Mesenchymal stem cell (in vitro differentiated cells and primary cell): ENCODE data around the gene TRMU.

ENCODE experiments used
- DNase-seq: peaks from one replicate; pipeline ENCODE4 v3.0.0-alpha.2; 2013
- H2AFZ ChIP-seq: one replicate; pipeline ENCODE4 v1.6.1; 2013; ENCODE audit warnings: low read depth, mild to moderate bottlenecking, control low read depth, inconsistent platforms, low read length, moderate library complexity
- H2AK5ac ChIP-seq: 2 replicates; pipeline ENCODE4 v1.6.1; 2013; ENCODE audit warnings: low read length, moderate library complexity, mild to moderate bottlenecking, inconsistent platforms; ENCODE audit not compliant: severe bottlenecking
- H2BK120ac ChIP-seq: one replicate; pipeline ENCODE4 v1.6.1; 2013; ENCODE audit warnings: low read depth, mild to moderate bottlenecking, inconsistent platforms, low read length, moderate library complexity
- H2BK12ac ChIP-seq, 2 experiments: one replicate each; pipeline ENCODE4 v1.6.1; 2013; ENCODE audit warnings: inconsistent platforms in 2 of 2, low read length in 2 of 2, mild to moderate bottlenecking in 2 of 2, moderate library complexity in 2 of 2, control low read depth in 1 of 2
- H2BK15ac ChIP-seq: one replicate; pipeline ENCODE4 v1.6.1; 2013; ENCODE audit warnings: mild to moderate bottlenecking, low read depth, inconsistent platforms; ENCODE audit not compliant: poor library complexity, severe bottlenecking
- H2BK5ac ChIP-seq: 2 replicates; pipeline ENCODE4 v1.6.1; 2013; ENCODE audit warnings: low read depth, mild to moderate bottlenecking, low read length, control low read depth, inconsistent platforms; ENCODE audit not compliant: poor library complexity, severe bottlenecking
- H3K14ac ChIP-seq, 2 experiments: one replicate each; pipeline ENCODE4 v1.6.1; 2013; ENCODE audit warnings: inconsistent platforms in 2 of 2, low read length in 2 of 2, control low read depth in 1 of 2, mild to moderate bottlenecking in 1 of 2, moderate library complexity in 1 of 2
- H3K18ac ChIP-seq, 2 experiments: one replicate each; pipeline ENCODE4 v1.6.1; 2013; ENCODE audit warnings: inconsistent platforms in 2 of 2, low read length in 2 of 2, control low read depth in 1 of 2, low read depth in 1 of 2, mild to moderate bottlenecking in 1 of 2
- H3K23ac ChIP-seq, 2 experiments: one replicate each; pipeline ENCODE4 v1.6.1; 2013; ENCODE audit warnings: inconsistent platforms in 2 of 2, low read length in 2 of 2, mild to moderate bottlenecking in 2 of 2, moderate library complexity in 2 of 2, control low read depth in 1 of 2
- H3K27ac ChIP-seq: 2 replicates; pipeline ENCODE4 v1.5.1; 2013; ENCODE audit warnings: mild to moderate bottlenecking, moderate library complexity, low read length, control low read depth, inconsistent platforms; ENCODE audit not compliant: poor library complexity, severe bottlenecking
- H3K27me3 ChIP-seq, 2 experiments: 2 replicates each; pipeline versions ENCODE4 v1.6.1 to v1.7.0; 2013; ENCODE audit warnings: low read length in 2 of 2, mild to moderate bottlenecking in 2 of 2, moderate library complexity in 2 of 2, control low read depth in 1 of 2, inconsistent platforms in 1 of 2; ENCODE audit not compliant: control insufficient read depth in 1 of 2, insufficient read depth in 1 of 2
- H3K36me3 ChIP-seq, 2 experiments: 2 replicates each; pipeline versions ENCODE4 v1.6.1 to v1.7.0; 2013; ENCODE audit warnings: low read length in 2 of 2, control low read depth in 1 of 2, inconsistent platforms in 1 of 2, low read depth in 1 of 2, mild to moderate bottlenecking in 1 of 2; ENCODE audit not compliant: insufficient read depth in 2 of 2, control insufficient read depth in 1 of 2
- H3K4ac ChIP-seq, 2 experiments: one replicate each; pipeline ENCODE4 v1.6.1; 2013; ENCODE audit warnings: inconsistent platforms in 2 of 2, low read length in 2 of 2, mild to moderate bottlenecking in 2 of 2, moderate library complexity in 2 of 2, control low read depth in 1 of 2, low read depth in 1 of 2
- H3K4me1 ChIP-seq: 2 replicates; pipeline ENCODE4 v1.6.1; 2013; ENCODE audit warnings: low read depth, low read length, control low read depth; ENCODE audit not compliant: control insufficient read depth, insufficient read depth
- H3K4me2 ChIP-seq: 2 replicates; pipeline ENCODE4 v1.6.1; 2013; ENCODE audit warnings: low read length, mild to moderate bottlenecking, inconsistent platforms; ENCODE audit not compliant: poor library complexity, severe bottlenecking
- H3K4me3 ChIP-seq, 2 experiments: 2 replicates each; pipeline versions ENCODE4 v1.5.1 to v1.7.0; 2013; ENCODE audit warnings: low read length in 2 of 2, mild to moderate bottlenecking in 2 of 2, control low read depth in 1 of 2, low read depth in 1 of 2; ENCODE audit not compliant: insufficient read depth in 1 of 2
- H3K79me1 ChIP-seq: replicated peaks from 2 replicates; pipeline ENCODE4 v1.6.1; 2013; ENCODE audit warnings: mild to moderate bottlenecking, control low read depth, low read length, inconsistent platforms; ENCODE audit not compliant: poor library complexity, severe bottlenecking
- H3K9ac ChIP-seq: 2 replicates; pipeline ENCODE4 v1.7.0; 2013; ENCODE audit warnings: mild to moderate bottlenecking, low read length, moderate library complexity
- H3K9me3 ChIP-seq: 2 replicates; pipeline ENCODE4 v1.7.0; 2013; ENCODE audit warnings: mild to moderate bottlenecking, low read length; ENCODE audit not compliant: control insufficient read depth
- H4K8ac ChIP-seq: one replicate; pipeline ENCODE4 v1.6.1; 2013; ENCODE audit warnings: inconsistent platforms, mild to moderate bottlenecking, low read length, moderate library complexity
- H4K91ac ChIP-seq: one replicate; pipeline ENCODE4 v1.6.1; 2013; ENCODE audit warnings: mild to moderate bottlenecking, low read length, inconsistent platforms
- WGBS: methylation state at CpG from one replicate; pipeline ENCODE4 v1.1.7; 2013; ENCODE audit warnings: mixed read lengths; 5-methylcytosine and 5-hydroxymethylcytosine counted together

The TRMU gene

GRCh38 chr22:46326066-46326680 is 9.3 kb upstream of the TRMU start:
- Histone ChIP-seq H3K4me2 (no peak overlapping the region), H4K91ac (no peak overlapping the region), H3K27ac (no peak overlapping the region), H3K18ac (no peak overlapping the region), H3K23ac (no peak overlapping the region), H3K14ac (no peak overlapping the region), H2BK12ac (no peak overlapping the region), H3K4me1 (no peaks in the 10 kb centered on the region), H3K36me3 (peaks cover 3 to 52% of the 10 kb centered on the region in 2 experiments), H4K8ac (no peak overlapping the region), H2AK5ac (no peak overlapping the region), H2BK15ac (no peak overlapping the region), H2BK5ac (no peak overlapping the region), H3K9me3 (no peaks in the 10 kb centered on the region), H2BK120ac (no peak overlapping the region), H3K27me3 (no peaks in the 10 kb centered on the region), H3K79me1 (peaks cover 31% of the 10 kb centered on the region), H3K4me3 (no peak overlapping the region), H3K9ac (no peak overlapping the region), H3K4ac (no peak overlapping the region), H2AFZ (no peak overlapping the region)
- 95% methylated on average over 23 of the region's 23 CpGs for WGBS
- no peak for DNase-seq

GRCh38 chr22:46327691-46328465 is 7.6 kb upstream of the TRMU start:
- Histone ChIP-seq H3K14ac (no peak overlapping the region), H3K9me3 (no peaks in the 10 kb centered on the region), H3K27me3 (no peaks in the 10 kb centered on the region), H4K91ac (no peak overlapping the region), H3K23ac (no peak overlapping the region), H2BK120ac (no peak overlapping the region), H3K79me1 (peaks cover 22% of the 10 kb centered on the region), H3K4me1 (peaks cover 3% of the 10 kb centered on the region), H2BK5ac (no peak overlapping the region), H2AFZ (no peak overlapping the region), H3K36me3 (peaks cover 3 to 58% of the 10 kb centered on the region in 2 experiments), H2BK12ac (no peak overlapping the region), H3K27ac (no peak overlapping the region), H4K8ac (no peak overlapping the region), H3K9ac (no peak overlapping the region), H3K4me3 (no peak overlapping the region), H3K4me2 (no peak overlapping the region), H3K4ac (no peak overlapping the region), H2BK15ac (no peak overlapping the region), H3K18ac (no peak overlapping the region), H2AK5ac (no peak overlapping the region)
- no peak for DNase-seq
- WGBS = 96% methylated on average over 12 of the region's 13 CpGs

- peaks cover 18% of the 10 kb centered on the region for H3K79me1 ChIP-seq
- H3K27ac ChIP-seq = no peak overlapping the region
- H3K9me3 ChIP-seq = no peaks in the 10 kb centered on the region
- WGBS = 95% methylated on average over 11 of the region's 11 CpGs
- H3K36me3 ChIP-seq = peaks cover 3 to 51% of the 10 kb centered on the region in 2 experiments
- H3K23ac ChIP-seq = no peak overlapping the region
- H4K8ac ChIP-seq = no peak overlapping the region
- H2AK5ac ChIP-seq = no peak overlapping the region
- H3K14ac ChIP-seq = no peak overlapping the region
- DNase-seq = no peak
- no peak overlapping the region for H2BK12ac ChIP-seq
- H3K18ac ChIP-seq = no peak overlapping the region
- H2BK15ac ChIP-seq = no peak overlapping the region
- peaks cover 3% of the 10 kb centered on the region for H3K4me1 ChIP-seq
- no peak overlapping the region for H2BK120ac ChIP-seq
- no peak overlapping the region for H3K4ac ChIP-seq
- no peak overlapping the region for H2BK5ac ChIP-seq
- no peaks in the 10 kb centered on the region for H3K27me3 ChIP-seq
- H3K9ac ChIP-seq = no peak overlapping the region
- H3K4me3 ChIP-seq = no peak overlapping the region
- H4K91ac ChIP-seq = no peak overlapping the region
- H2AFZ ChIP-seq = no peak overlapping the region
- H3K4me2 ChIP-seq = no peak overlapping the region
These were observed 6.7 kb upstream of the TRMU start for GRCh38 chr22:46328797-46329196.

GRCh38 chr22:46329616-46330015 is 5.9 kb upstream of the TRMU start:
- Histone ChIP-seq H3K9ac (no peak overlapping the region), H2BK5ac (no peak overlapping the region), H3K27ac (no peak overlapping the region), H3K23ac (no peak overlapping the region), H3K14ac (no peak overlapping the region), H3K4ac (no peak overlapping the region), H3K9me3 (no peaks in the 10 kb centered on the region), H3K36me3 (peaks cover 3 to 48% of the 10 kb centered on the region in 2 experiments), H3K18ac (no peak overlapping the region), H2AFZ (no peak overlapping the region), H4K8ac (no peak overlapping the region), H4K91ac (no peak overlapping the region), H2BK12ac (no peak overlapping the region), H2BK15ac (no peak overlapping the region), H2BK120ac (no peak overlapping the region), H3K4me3 (no peak overlapping the region), H3K79me1 (peaks cover 14% of the 10 kb centered on the region), H2AK5ac (no peak overlapping the region), H3K27me3 (no peaks in the 10 kb centered on the region), H3K4me2 (no peak overlapping the region), H3K4me1 (peaks cover 3% of the 10 kb centered on the region)
- DNase-seq = no peak
- WGBS = 94% methylated on average over 8 of the region's 8 CpGs
